Activated CD4-positive, alpha-beta T cell treated with anti-CD3 and anti-CD28 coated beads, Interleukin-2, Interleukin-4, amounts not matched to agents 100 ng/mL and 50 ng/mL, durations not matched to agents 16 hours and 8 hours (primary cell): ENCODE data around the gene MANSC1.
"Not testable (repeated sequence)": the region's sequence is repeated elsewhere in the genome, so short reads cannot be mapped to it uniquely, and the experiment has no call there.

Source experiments
- DNase-seq: peaks from one replicate; pipeline ENCODE4 v3.0.0-alpha.2; 2020; ENCODE audit warnings: low spot score

Gene MANSC1

GRCh38 chr12:12365931-12366431 is 15.9 kb upstream of the MANSC1 start:
- no peak for DNase-seq

DNA sequence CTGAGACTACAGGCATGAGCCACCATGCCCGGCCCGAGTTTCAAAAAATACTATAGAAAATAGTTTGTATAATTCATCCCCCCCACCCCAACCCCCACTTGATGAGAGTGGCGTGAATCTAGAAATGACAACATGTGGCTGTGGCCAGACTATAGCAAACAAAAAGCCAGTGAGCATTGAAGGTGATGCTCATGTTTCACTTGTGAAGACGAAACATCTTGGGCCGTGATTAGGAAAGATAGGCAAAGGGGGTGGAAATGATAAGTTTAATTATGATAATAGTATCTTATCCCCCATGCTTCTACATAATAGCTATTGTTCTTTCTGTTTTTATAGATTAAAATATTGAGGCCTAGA is 15.4 kb upstream of the MANSC1 start:
- no peak for DNase-seq

DNA sequence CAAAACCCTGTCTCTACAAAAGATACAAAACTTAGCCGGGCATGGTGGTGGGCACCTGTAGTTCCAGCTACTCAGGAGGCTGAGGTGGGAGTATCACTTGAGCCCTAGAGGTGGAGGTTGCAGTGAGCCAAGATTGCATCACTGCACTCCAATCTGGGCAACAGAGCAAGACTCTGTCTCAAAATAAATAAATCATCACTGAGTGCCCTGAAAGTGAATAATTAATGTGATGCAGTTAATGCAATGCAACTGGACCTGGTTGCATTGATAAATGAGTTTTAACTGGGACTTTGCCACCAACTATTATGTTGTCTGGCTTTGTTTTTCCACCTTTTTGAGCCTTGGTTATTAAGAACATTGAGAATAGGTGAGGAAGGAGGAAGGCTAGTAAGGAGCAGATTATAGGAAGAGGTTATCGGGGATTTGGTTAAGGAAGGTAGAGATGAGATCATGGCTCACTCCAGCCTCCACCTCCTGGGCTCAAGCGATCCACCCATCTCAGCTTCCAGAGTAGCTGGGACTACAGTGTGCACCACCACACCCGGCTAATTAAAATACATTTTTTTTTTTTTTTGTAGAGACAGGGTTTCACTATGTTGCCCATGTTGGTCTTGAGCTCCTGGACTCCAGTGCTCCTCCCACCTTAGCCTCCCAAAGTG is 14.9 kb upstream of the MANSC1 start:
- DNase-seq, result no peak

DNA sequence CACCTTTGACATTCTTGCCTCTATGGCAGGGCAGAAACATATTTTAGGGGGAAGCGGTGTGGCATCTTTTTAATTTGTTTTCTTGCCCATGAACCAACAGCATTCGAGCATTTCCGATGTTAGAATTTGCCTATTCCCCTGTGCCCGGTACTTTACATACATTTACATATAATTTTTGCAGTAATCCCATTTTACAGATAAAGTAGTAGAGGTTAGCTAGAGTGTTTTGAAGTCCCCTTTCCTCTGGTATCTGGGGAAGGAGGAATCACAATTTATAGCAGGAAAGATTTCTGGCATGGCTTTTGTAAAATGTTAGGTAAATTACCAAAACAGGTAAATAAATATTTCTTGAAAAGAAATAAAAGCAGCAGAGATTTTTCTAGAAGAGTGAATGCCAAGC is 8.5 kb upstream of the MANSC1 start:
- DNase-seq, result no peak

DNA sequence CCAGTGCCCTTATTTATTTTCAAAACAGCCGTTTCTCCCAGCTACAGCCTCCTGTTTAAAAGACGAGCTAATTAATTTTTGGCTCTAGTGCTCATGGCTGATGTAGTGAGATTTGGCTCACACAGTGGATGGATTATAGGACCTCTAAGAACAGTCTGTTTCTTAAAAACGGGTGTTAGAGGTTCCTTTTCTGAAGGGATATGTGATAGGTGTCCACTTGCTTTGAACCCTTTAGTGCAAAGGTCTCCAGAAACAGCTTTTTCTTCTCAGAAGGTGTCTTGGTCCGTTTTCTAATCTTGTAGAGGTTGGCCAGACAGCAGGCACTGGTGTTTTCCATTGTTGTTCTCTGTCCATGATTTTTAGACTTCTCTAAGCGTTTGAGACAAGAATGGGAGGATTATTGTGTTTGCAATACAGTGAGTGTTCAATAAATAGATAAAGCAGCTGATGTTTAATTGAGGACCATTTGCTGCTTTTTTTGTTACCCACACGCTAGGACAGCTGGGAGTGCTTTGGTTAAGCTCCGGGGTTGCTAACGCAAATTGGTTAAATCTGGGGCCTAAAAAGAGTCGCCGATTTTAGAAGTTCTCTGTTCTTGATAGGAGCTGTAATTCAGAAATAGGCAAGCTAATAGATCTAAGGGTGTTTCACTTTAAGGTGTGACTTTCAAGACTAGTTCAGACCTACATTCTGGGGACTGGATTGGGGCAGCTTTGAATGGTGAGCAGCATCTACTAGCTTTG is 7.8 kb upstream of the MANSC1 start:
- peak; percentile 27 for DNase-seq

DNA sequence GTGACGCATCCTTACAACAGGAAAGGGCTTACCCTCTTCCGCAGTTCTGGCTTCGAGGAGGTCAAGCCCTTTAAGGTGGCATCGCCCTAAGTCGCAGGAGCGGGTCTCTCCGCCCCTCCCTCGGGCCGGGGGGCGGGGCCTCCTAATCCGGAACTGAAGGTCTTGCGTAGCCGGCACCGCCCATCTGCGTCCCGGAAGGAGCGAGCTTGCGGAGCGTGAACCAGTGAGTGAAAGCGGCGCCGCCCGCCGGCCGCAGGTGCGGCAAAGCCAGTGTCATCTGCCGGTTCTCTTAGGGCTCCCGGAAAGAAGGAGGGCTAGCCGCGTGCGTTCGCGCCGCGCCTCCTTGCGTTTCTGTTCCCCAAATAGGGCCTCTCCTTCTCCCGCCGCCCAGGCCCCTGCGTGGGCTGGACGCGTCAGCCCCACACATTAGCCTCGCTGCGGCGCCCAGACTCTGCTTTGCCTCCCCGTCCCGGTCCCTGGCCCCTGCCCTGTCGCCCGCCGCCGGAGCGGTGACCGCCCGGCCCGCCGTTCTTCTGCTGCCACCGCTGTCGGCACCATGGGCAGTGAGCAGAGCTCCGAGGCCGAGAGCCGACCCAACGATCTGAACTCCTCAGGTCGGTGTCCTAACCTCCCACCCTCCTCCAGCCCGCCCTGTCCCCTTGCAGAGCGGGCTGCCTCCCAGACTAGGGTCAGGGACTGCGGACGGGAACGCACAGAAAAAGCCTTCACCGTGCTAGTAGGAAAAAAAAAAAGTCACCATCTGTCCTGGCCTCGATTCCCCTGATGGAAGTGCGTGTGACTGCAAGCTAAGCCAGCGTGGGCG is 7.1 kb upstream of the MANSC1 start, which contains the start of gene BORCS5:
Gene BORCS5 (plus strand): TSS at position 183 of the 823 bp plus-strand sequence. CDS start 374 bp downstream, at position 557.
- DNase-seq, result peak; percentile 99

DNA sequence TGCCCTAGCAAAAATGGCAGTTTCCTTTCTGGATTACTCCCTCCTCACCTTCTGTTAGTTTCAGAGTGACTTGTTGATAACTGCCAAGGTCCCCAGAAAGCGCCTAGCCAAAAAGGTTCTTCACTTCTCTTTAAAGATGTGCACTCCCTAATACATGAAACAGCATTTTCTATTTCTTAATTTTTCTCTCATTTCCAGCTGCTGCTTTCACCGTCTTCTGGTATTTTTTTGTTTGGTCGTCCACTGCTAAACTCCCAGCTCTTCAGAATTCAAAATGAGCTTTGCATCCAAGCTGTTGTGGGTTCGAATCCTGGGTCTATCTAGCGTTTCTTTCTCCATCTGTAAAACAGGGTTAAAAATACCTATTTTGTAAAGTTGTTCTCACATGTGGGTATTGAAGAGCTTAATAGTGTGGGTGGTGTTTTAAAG is 6.4 kb upstream of the MANSC1 start:
- peak; percentile 26 for DNase-seq

DNA sequence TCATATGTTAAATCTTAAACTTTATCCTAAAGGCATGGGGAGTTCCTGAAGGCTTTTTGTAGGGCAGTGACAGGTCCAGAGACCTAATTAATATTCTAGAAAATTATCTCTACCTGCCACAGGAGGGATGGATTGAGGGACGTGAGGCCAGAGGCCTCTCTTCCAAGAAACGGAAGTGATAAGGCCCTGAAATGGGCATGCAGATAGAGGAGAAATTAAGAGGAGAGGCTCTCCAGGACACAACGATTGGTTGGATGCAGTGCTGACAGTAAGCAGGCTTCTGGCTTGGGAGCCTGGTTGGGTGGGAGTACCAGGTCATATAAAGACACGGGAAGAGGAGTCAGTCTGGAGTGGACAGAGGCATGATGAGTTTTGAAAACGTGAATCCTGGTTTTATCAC is 3.8 kb upstream of the MANSC1 start:
- no peak for DNase-seq

DNA sequence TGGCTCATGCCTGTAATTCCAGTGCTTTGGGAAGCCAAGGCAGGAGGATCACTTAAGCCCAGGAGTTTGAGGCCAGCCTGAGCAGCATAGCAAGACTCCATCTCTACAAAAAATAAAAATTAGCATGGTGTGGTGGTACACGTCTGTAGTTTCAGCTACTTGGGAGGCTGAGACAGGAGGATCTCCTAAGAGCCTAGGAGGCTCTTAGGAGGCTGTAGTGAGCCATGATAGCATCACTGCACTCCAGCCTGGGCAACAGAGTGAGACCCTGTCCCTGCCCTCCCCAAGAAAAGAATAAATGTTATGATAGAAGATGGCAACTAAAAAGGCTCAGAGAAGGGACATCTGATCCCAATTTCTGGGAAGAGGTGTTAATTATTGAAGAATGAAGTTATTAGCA is 3.2 kb upstream of the MANSC1 start:
- DNase-seq, result no peak

- not testable (repeated sequence) for DNase-seq
These were observed 1.6 kb upstream of the MANSC1 start for GRCh38 chr12:12351468-12352185.

- DNase-seq, result no peak
These were observed 924 bp upstream of the MANSC1 start for GRCh38 chr12:12350868-12351463.

- no peak for DNase-seq
These were observed 11.4 kb downstream of the MANSC1 start for GRCh38 chr12:12338527-12339168.

GRCh38 chr12:12336511-12336910 is 13.5 kb downstream of the MANSC1 start:
- no peak for DNase-seq

DNA sequence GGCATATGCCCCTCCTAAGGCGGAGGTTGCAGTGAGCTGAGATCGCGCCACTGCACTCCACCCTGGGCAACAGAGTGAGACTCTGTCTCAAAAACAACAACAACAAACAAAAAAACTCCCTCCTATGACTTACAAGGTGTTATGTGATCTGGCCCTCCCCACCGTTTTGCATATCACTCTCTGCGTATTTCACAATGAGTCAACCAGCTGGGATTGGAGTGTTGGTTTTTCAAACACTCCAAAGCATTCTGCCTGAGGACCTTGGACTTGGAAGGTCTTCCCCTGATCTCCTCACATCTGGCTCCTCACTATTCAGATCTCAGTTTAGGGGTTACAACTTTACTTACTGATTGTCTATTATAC is 14.0 kb downstream of the MANSC1 start:
- DNase-seq, result no peak

- peak; percentile 68 for DNase-seq
These were observed 15.5 kb downstream of the MANSC1 start for GRCh38 chr12:12334367-12335040.

- DNase-seq, result no peak
These were observed 16.4 kb downstream of the MANSC1 start for GRCh38 chr12:12333407-12334366.

GRCh38 chr12:12331896-12332295 is 18.1 kb downstream of the MANSC1 start:
- no peak for DNase-seq

GRCh38 chr12:12331244-12331771 is 18.7 kb downstream of the MANSC1 start:
- DNase-seq, result no peak

GRCh38 chr12:12327802-12328201 is 22.2 kb downstream of the MANSC1 start:
- DNase-seq, result peak; percentile 54
